ENCODE measurements around the gene SLC25A44.
"Not testable (repeated sequence)": the region's sequence is repeated elsewhere in the genome, so short reads cannot be mapped to it uniquely, and the experiment has no call there.

SLC25A44 gene

DNA sequence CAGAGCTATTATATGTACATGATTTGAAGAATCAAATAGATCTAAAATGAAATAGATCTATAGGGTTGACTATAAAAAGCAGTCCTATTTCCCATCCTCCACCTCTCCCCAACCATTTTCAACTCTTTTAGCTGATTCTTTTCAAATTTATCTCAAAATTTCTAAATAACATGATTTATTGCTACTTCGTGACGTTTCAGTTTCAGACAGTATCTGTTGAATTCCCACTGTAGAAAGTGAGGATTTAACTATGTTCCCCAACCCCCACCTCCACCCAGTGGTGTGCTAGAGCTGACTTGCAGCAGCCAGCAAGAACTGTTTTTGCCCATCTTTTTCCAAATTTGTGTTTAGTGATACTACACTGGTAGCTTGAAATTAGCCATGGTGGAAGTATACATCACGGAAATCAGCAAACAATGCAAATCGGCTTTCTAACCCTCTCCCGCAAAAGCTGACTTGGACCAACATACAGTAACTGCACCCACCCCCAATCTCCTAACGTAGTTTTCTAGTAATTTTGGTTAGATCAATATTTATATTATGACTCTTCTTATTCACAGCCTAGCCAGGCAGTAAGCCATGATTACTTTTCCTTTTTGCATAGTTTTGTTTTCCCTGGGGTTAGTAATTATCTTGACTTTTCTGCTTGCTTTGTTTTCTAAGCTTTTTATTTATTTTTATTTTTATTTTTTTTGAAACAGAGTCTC lies 29.6 kb upstream of the SLC25A44 start:
- Histone ChIP-seq H3K4me3 (ENCODE audit: low read length) (no peak overlapping the region), H3K9ac (ENCODE audit: low read depth, low read length) (no peak overlapping the region), H3K9me3 (ENCODE audit: insufficient read depth, low read depth, low read length) (no peaks in the 10 kb centered on the region), H3K4me1 (ENCODE audit: insufficient read depth, low read length) (peaks cover 11% of the 10 kb centered on the region; the same call in 1 of the 2 replicates), H3K27me3 (ENCODE audit: insufficient read depth, low read length) (no peaks in the 10 kb centered on the region), H3K36me3 (ENCODE audit: insufficient read depth, low read length) (no peaks in the 10 kb centered on the region), H3K27ac (ENCODE audit: low read depth, low read length) (no peak overlapping the region)
- WGBS: 97% methylated on average over 5 of the region's 6 CpGs

DNA sequence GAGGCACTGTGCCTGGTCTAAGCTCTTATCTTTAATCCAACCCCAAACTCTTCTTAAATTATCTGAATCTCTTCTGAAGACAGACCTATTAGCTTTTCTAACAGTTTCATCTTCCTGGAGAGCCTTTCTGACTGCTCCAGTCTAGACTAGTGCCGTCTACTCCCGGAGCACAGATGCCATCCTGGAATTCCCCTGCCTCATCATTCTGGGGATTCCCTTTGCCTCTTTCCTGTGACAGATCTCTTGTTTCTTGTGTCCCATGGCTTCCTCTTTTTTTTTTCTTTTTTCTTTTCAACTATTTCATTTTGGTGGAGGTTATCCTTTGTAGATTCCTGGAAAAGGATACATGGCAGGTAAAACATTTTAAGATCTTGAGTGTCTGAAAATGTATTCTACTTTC lies 28.8 kb upstream of the SLC25A44 start:
- no peak overlapping the region for H3K4me3 ChIP-seq (ENCODE audit: low read length)

DNA sequence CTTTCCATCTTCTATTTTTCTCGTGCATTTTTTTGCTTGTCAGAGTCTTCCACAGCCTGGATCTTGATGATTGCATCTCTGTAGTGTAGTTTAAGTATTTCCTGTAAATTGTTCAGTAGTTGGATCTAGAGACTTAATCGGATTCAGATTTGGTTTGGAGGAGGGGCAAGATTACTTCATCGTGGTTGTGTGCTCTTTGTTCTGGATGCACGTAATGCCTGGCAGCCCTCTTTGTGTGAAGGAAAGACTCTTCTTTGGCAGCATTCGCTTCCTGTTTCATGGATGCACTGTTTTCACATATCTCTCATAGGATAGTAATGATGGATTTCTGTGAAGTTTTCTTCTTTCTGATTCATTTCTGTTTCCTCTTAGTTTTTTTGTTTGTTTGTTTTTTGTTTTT lies 26.4 kb upstream of the SLC25A44 start:
- H3K4me1 ChIP-seq (ENCODE audit: insufficient read depth, low read length): no peaks in the 10 kb centered on the region

More for the DNA sequence above, 28.8 kb upstream of the SLC25A44 start:
- Histone ChIP-seq H3K27me3 (ENCODE audit: insufficient read depth, low read length) (no peaks in the 10 kb centered on the region), H3K36me3 (ENCODE audit: insufficient read depth, low read length) (no peaks in the 10 kb centered on the region), H3K9me3 (ENCODE audit: insufficient read depth, low read depth, low read length) (no peaks in the 10 kb centered on the region), H3K9ac (ENCODE audit: low read depth, low read length) (no peak overlapping the region), H3K4me1 (ENCODE audit: insufficient read depth, low read length) (peaks cover 11% of the 10 kb centered on the region; the same call in 1 of the 2 replicates), H3K27ac (ENCODE audit: low read depth, low read length) (no peak overlapping the region)
- 91% methylated on average over 2 of the region's 2 CpGs for WGBS

DNA sequence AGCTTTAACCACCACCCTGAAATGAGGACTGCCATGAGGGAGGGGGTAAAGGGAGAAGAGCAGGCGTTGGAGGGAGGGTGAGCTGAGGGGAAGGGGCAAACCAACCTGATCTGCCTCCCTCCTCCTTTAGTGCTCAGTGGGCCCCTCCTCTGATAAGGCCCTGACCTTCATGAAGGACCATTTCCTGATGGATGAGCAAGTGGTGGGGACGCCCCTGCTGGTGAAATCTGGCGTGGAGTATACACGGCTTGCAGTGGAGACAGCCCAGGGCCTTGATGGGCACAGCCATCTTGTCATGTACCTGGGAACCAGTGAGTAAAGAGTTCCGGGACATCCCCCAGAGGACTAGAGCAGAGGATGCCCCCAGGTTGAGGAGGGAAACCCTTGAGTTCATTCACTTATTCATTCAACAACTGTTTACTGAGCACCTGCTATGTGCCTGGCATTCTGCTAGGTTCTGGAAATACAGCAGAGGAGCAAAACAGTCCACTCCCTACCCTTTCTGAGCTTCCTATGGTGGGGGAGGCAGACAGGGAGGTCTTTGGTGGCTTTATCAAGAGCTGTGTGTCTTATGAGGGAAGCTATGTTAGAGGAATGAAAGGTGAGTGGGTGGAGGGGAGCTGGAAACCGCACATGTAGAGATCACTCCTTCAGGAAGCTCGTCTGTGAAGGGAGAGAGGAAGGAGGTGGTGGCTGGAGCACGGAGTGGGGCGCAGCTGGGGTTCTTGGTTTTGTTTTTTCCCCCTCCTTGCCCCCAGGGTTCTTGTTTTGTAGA lies 21.0 kb upstream of the SLC25A44 start:
- H3K4me3 ChIP-seq (ENCODE audit: low read length): no peak overlapping the region
- H3K36me3 ChIP-seq (ENCODE audit: insufficient read depth, low read length): no peaks in the 10 kb centered on the region; the same call in 1 of the 2 replicates
- WGBS: 85% methylated on average over 8 of the region's 9 CpGs
- no peak overlapping the region for H3K9ac ChIP-seq (ENCODE audit: low read depth, low read length)
- H3K27ac ChIP-seq (ENCODE audit: low read depth, low read length): no peak overlapping the region
- no peaks in the 10 kb centered on the region for H3K27me3 ChIP-seq (ENCODE audit: insufficient read depth, low read length)
- H3K4me1 ChIP-seq (ENCODE audit: insufficient read depth, low read length): peaks cover 11% of the 10 kb centered on the region
- no peaks in the 10 kb centered on the region for H3K9me3 ChIP-seq (ENCODE audit: insufficient read depth, low read depth, low read length)

More for the DNA sequence above, 26.4 kb upstream of the SLC25A44 start:
- no peaks in the 10 kb centered on the region for H3K9me3 ChIP-seq (ENCODE audit: insufficient read depth, low read depth, low read length)
- no peak overlapping the region for H3K27ac ChIP-seq (ENCODE audit: low read depth, low read length)
- WGBS: 95% methylated on average over 5 of the region's 5 CpGs
- H3K27me3 ChIP-seq (ENCODE audit: insufficient read depth, low read length): no peaks in the 10 kb centered on the region
- H3K9ac ChIP-seq (ENCODE audit: low read depth, low read length): no peak overlapping the region
- H3K36me3 ChIP-seq (ENCODE audit: insufficient read depth, low read length): no peaks in the 10 kb centered on the region
- H3K4me3 ChIP-seq (ENCODE audit: low read length): no peak overlapping the region

DNA sequence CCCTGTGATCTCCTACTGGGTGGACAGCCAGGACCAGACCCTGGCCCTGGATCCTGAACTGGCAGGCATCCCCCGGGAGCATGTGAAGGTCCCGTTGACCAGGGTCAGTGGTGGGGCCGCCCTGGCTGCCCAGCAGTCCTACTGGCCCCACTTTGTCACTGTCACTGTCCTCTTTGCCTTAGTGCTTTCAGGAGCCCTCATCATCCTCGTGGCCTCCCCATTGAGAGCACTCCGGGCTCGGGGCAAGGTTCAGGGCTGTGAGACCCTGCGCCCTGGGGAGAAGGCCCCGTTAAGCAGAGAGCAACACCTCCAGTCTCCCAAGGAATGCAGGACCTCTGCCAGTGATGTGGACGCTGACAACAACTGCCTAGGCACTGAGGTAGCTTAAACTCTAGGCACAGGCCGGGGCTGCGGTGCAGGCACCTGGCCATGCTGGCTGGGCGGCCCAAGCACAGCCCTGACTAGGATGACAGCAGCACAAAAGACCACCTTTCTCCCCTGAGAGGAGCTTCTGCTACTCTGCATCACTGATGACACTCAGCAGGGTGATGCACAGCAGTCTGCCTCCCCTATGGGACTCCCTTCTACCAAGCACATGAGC lies 17.2 kb upstream of the SLC25A44 start:
- Histone ChIP-seq H3K27me3 (ENCODE audit: insufficient read depth, low read length) (no peaks in the 10 kb centered on the region), H3K9me3 (ENCODE audit: insufficient read depth, low read depth, low read length) (no peaks in the 10 kb centered on the region), H3K4me3 (ENCODE audit: low read length) (no peak overlapping the region), H3K4me1 (ENCODE audit: insufficient read depth, low read length) (peaks cover 28% of the 10 kb centered on the region), H3K9ac (ENCODE audit: low read depth, low read length) (no peak overlapping the region), H3K36me3 (ENCODE audit: insufficient read depth, low read length) (no peaks in the 10 kb centered on the region; the same call in 1 of the 2 replicates), H3K27ac (ENCODE audit: low read depth, low read length) (peak overlapping the region; percentile 30; the same call in 1 of the 2 replicates)
- 90% methylated on average over 12 of the region's 12 CpGs for whole genome bisulfite sequencing

DNA sequence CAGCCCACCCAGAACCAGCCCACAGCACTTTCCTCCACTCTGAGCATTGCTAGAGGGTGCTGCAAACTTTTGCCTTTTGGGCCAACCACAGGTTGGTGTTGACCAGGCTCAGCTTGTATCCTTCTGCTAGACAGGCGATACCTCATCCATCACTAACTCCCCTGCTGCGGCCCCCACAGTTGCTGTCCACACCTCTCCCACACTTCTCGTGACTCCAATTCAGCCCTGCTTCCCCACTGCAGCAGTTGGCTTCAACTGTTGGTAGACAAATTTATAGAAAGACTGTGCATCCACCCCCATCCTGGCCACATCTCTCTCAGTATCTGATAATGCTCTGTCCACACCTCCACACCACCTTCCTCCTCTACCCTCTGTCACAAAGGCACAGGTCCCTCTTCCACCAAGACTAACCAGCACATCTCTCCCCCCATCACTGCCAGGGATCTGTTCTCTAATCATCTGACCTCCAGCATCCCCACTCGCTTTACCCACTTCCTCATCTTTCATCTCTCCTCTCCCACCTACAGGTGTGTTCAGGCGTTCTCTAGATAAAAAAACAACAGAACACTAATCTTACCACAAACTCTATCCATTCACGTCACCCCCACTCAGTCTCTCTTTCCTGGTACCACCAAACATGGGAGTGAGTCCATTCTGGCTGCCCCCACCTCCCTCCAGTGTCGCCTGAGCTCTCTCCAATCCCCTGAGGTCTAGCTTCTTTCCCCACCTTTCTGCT lies 15.8 kb upstream of the SLC25A44 start:
- 83% methylated on average over 7 of the region's 7 CpGs for WGBS
- Histone ChIP-seq H3K4me3 (ENCODE audit: low read length) (no peak overlapping the region), H3K9ac (ENCODE audit: low read depth, low read length) (no peak overlapping the region), H3K27ac (ENCODE audit: low read depth, low read length) (peak overlapping the region; percentile 89; the same call in 1 of the 2 replicates), H3K36me3 (ENCODE audit: insufficient read depth, low read length) (no peaks in the 10 kb centered on the region; the same call in 1 of the 2 replicates), H3K27me3 (ENCODE audit: insufficient read depth, low read length) (no peaks in the 10 kb centered on the region), H3K9me3 (ENCODE audit: insufficient read depth, low read depth, low read length) (no peaks in the 10 kb centered on the region), H3K4me1 (ENCODE audit: insufficient read depth, low read length) (peaks cover 34% of the 10 kb centered on the region)

DNA sequence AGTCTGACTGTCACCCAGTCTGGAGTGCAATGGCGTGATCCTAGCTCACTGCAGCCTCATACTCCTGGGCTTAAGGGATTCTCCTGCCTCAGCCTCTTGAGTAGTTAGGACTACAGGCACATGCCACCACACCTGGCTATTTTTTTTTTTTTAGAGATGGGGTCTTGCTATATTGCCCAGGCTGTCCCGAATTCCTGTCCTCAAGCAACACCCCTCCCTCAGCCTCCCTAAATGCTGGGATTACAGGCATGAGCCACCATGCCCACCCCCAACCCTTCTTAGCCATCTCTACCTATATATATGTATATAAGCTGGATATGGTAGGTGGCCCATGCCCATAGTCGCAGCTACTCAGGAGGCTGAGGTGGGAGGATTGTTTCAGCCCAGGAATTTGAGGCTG lies 13.4 kb upstream of the SLC25A44 start:
- no peaks in the 10 kb centered on the region for H3K27me3 ChIP-seq (ENCODE audit: insufficient read depth, low read length)
- H3K9me3 ChIP-seq (ENCODE audit: insufficient read depth, low read depth, low read length): no peaks in the 10 kb centered on the region
- H3K4me1 ChIP-seq (ENCODE audit: insufficient read depth, low read length): peaks cover 34% of the 10 kb centered on the region
- no peaks in the 10 kb centered on the region; the same call in 1 of the 2 replicates for H3K36me3 ChIP-seq (ENCODE audit: insufficient read depth, low read length)
- 89% methylated on average over 3 of the region's 3 CpGs for WGBS
- no peak overlapping the region for H3K4me3 ChIP-seq (ENCODE audit: low read length)
- peak overlapping the region; percentile 98 for H3K27ac ChIP-seq (ENCODE audit: low read depth, low read length)
- H3K9ac ChIP-seq (ENCODE audit: low read depth, low read length): peak overlapping the region; percentile 74

DNA sequence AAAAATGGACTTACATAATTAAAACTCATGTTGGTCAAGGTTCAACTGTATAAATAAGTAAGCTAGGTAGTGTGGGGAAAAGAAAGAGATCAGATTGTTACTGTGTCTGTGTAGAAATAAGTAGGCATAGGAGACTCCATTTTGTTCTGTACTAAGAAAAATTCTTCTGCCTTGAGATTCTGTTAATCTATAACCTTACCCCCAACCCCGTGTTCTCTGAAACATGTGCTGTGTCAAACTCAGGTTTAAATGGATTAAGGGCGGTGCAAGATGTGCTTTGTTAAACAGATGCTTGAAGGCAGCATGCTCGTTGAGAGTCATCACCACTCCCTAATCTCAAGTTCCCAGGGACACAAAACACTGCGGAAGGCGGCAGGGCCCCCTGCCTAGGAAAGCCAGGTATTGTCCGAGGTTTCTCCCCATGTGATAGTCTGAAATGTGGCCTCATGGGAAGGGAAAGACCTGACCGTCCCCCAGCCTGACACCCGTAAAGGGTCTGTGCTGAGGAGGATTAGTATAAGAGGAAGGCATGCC lies 12.4 kb upstream of the SLC25A44 start:
- H3K9me3 ChIP-seq (ENCODE audit: insufficient read depth, low read depth, low read length); H3K4me3 ChIP-seq (ENCODE audit: low read length); H3K36me3 ChIP-seq (ENCODE audit: insufficient read depth, low read length); H3K27me3 ChIP-seq (ENCODE audit: insufficient read depth, low read length): not testable (repeated sequence)
- H3K9ac ChIP-seq (ENCODE audit: low read depth, low read length): peak overlapping the region; percentile 53
- H3K27ac ChIP-seq (ENCODE audit: low read depth, low read length): peak overlapping the region; percentile 98
- WGBS: 2% methylated on average over 6 of the region's 8 CpGs
- peaks cover 34% of the 10 kb centered on the region for H3K4me1 ChIP-seq (ENCODE audit: insufficient read depth, low read length)

DNA sequence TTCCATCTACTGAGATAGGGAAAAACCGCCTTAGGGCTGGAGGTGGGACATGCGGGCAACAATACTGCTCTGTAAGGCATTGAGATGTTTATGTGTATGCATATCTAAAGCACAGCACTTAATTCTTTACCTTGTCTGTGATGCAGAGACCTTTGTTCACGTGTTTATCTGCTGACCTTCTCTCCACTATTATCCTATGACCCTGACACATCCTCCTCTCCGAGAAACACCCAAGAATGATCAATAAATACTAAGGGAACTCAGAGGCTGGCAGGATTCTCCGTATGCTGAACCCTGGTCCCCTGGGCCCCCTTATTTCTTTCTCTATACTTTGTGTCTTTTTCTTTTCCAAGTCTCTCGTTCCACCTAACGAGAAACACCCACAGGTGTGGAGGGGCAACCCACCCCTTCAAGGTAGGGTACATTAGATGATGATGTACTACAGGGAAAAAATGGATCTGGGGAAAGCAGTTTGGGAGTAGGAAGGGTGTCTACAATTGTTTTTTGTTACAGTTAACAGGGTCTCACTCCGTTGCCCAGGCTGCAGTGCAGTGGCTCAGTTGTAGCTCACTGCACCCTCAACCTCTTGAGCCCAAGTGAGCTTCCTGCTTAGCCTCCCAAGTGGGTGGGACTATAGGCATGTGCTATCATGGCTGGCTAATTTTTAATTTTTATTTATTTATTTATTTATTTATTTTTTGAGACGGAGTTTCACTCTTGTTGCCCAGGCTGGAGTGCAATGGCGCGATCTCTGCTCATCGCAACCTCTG lies 11.7 kb upstream of the SLC25A44 start:
- not testable (repeated sequence) for H3K27me3 ChIP-seq (ENCODE audit: insufficient read depth, low read length); H3K36me3 ChIP-seq (ENCODE audit: insufficient read depth, low read length); H3K9me3 ChIP-seq (ENCODE audit: insufficient read depth, low read depth, low read length)
- WGBS: 56% methylated on average over 10 of the region's 12 CpGs
- Histone ChIP-seq H3K4me3 (ENCODE audit: low read length) (0 out of 2 replicates have a peak overlapping the region, but pooled peaks have one; percentile 16), H3K27ac (ENCODE audit: low read depth, low read length) (peak overlapping the region; percentile 98), H3K4me1 (ENCODE audit: insufficient read depth, low read length) (peaks cover 28% of the 10 kb centered on the region), H3K9ac (ENCODE audit: low read depth, low read length) (peak overlapping the region; percentile 69)
